GM19395 (cell line): ENCODE data around the gene BCAS3.
"Not testable (repeated sequence)": the region's sequence is repeated elsewhere in the genome, so short reads cannot be mapped to it uniquely, and the experiment has no call there.

Experiments
- ATAC-seq: cut with Tn5 transposase; IDR thresholded peaks from one replicate; pipeline ENCODE4 v1.9.1; 2021; ENCODE audit warnings: mild to moderate bottlenecking, moderate library complexity; ENCODE audit not compliant: unreplicated experiment

The BCAS3 gene

DNA sequence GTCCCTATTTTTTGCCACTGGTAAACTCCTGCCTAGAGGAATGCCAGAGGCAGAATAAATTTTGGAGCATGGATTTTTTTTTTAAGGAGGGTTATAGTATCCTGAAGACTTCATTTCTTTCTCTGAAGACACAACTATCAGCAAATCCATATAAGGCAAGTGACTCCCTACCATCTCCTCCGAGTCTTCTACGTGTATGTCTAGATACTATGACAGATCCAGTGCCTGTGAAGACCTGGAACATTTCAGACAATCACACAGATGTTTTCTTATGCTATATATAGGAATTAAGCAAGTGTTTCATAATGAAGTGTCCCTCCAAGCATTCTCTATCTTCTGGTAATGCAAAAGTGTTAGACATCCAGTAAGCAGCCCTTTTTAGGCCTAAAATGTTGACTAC is 466.5 kb downstream of the BCAS3 start:
- ATAC-seq: no peak

DNA sequence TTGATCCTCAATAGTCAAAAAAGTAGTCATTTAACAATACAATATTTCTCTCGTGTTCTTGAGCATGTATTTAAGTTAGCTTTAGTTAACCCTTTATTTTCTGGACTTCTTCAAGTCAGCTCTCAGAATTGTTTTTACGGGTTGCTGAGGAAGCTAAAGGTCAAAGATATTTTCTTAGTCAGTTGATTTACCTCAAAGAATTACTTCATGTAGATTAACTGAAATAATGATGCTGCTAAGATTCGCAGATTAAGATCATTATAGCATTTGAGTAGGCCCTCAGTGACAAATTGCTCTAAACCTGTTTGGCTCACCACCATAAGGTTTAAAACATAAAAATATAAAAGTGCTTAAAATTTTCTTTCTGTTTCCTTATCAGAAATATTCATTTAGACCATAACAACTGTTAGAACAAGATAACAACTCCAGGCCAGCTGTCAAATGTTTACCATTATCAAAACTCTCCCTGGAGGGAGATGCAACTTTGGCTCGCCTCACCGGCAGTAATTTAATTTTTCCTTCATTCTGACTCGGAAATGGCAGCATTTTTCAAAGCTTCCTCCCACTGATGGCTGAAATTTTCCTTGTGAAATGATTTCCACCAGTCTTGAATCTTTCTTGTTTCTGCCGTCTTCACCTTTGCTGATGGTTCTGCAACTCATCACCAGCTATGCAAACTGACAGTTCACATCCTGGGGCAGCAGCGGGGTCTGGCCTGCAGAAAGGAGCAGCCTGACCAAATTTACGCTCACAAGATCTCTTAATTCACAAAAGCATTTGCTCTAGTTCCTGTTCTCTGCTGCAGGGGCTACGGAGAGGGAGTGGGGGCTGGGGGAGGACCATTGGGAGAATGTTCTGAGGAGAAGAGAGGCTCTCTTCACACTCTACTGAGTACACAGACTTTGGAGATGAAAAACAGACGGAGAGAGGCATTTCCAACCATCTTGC is 467.2 kb downstream of the BCAS3 start:
- ATAC-seq: no peak

DNA sequence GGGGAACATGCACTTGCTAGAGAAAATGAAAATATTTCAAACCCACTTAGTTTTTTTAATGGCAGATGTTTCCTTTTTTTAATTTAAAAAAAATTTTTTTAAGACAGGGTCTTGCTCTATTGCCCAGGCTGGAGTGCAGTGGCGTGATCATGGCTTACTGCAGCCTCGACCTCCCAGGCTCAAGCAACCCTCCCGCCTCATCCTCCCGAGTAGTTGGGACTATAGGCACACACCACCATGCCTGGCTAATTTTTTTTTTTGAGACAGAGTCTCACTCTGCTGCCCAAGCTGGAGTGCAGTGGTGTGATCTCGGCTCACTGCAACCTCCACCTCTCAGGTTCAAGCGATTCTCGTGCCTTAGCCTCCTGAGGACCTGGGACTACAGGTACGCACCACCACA is 469.2 kb downstream of the BCAS3 start:
- ATAC-seq: not testable (repeated sequence)

DNA sequence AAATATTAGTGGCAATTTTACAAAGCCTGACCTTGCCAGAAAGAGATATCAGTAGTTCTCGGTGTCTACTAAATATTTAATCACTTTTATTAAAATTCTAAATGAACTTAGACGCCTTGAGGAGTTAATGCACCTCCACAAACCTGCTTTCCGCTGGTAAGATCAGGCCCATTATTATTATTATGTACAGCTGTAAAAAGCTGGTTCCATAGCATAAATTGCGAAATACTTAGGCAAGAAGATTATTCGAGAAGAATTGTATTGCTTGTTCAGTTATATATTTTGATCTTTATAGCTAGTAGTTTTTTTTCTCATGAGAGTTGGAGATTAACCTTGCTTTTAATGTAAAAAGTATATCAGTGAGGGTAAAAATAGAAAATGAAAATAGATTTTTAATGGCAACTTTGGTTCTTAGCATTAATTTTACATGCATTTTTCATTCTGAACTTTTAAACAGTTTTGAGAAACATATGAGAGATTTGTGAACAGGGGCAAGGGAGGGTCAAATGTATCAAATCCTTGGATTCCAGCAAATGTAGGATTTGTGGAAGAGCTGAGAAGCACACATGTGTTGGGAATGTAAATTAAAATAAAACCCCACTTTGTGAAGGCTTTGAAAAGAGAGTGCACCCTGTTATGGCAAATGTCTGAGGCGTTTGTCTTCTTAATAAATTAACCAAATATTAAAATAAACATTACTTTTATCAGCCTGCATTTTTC is 471.6 kb downstream of the BCAS3 start:
- ATAC-seq: no peak

DNA sequence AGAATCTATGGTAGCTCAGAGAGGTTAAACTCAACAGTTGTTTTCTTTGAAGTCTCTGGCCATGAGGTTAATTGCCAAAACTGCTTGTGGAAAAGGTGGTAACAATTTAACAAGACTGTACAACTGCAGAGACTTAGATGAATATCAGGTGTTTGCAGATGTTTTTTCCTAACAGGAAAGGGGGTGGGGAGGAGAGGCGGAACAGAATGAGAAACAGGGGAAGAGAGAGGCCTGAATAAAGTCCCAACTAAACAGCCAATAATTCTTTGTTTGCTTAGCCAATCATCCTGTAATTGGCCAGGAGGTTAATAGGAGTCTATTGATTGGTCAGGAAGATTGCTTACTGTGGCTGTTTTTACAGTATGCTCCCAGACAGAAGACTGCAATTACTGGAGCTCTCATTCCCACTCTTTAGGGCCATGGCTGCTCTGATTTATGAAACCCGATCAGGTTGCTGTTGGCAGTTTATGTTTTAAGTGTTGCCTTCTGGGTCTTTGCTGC is 472.3 kb downstream of the BCAS3 start:
- ATAC-seq: no peak

DNA sequence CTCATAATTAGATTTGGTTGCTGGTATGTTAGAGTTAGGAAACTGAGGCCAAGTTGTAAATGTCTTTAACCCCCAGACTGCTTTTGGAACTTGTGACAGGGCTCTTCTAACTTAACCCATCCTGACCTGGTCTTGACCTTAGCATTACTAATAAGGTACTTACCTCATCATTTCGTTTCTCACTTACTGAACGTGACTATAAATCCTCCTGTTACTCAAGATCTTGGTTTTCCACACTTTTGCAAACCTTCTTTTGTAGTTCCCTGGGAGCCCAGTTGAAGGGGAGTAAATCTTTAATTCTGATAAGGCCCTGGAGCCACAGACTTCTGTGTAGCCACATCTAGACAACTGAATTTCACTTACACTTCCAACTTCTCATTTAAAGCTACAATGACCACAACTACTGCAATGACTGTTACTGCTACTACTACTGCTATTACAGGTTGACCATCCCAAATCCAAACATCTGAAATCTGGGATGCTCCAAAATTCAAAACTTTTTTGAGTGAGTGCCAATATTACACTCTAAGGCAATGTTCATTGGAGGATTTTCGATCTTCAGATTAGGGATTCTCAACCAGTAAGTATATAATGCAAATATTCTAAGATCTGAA is 473.1 kb downstream of the BCAS3 start:
- ATAC-seq: no peak

DNA sequence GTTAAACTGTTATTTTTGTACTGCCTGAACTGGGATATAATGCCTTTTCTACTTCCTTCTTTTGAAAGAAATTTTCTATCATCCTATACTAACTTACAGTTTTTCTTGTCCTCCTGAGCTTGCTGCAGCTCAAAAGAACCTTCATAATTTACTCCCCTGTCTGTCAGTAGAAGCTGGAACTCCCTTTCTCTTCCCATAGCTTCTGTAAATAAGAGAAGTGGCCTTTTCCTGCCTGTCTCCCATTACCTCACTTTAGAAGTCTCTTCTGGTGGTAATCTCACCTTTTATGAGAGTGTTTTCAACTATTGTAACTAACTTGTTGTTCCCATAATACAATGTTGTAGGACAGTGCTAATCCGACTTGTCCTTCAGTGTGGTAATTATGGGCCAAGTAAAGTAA is 475.2 kb downstream of the BCAS3 start:
- ATAC-seq: no peak

DNA sequence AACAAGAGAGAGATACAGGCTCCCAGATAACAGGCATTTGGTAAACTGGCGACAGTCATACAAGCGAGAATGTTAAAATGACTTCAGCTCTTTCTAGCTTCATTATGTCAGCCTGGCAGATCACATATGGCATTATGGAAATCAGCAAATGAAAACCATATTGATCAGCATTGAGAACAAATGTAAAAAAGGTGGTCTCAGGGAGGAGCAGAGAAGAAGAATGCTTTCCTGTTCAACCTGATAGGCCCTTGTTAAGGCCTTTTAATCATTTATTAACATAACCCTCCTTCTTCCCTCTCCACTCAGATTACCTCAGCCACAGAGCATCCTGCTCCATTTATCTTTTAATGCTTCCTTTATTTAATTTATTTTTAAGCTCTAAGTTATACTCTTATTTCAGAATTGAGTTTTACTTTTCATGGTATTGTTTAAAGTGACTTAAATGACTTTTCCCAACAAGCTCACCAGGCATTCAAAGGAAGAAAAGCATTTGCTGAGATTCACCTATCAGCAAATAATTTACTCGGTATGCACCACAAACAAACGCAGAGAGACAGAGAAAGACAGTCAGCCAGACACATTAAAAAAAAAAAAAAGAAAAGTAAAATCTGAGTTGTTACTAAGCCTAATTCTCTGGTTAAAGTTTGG is 478.1 kb downstream of the BCAS3 start:
- ATAC-seq: no peak

DNA sequence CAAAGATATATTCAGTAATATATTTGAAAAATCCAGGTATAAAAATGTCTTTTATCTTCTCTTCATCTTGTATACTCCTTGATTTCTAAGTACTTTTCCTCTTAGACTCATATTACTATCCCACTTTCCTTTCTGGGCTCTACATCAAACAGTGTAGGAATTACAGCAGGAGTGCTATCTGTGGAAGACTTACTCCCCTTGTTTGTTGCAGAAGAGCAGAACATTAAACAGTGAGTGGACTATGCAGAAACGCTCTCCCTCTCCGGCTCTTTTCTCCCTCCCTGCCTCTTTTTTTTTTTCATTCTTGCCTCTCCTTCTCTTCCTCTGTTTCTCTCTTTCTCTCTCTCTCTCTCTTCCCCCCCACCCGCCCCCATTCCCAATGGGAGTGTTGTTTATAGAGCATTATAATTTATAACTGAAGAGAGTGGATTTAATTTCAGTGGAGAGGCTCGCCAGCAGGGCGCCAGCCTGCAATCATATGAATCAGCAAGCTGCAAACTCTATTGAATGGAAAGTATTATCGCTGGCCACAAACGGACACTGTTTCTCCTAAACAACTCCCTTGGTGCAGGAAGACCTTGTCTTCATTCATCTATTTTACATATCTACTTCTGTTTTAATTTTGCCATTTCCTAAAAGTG is 479.7 kb downstream of the BCAS3 start:
- no peak for ATAC-seq

DNA sequence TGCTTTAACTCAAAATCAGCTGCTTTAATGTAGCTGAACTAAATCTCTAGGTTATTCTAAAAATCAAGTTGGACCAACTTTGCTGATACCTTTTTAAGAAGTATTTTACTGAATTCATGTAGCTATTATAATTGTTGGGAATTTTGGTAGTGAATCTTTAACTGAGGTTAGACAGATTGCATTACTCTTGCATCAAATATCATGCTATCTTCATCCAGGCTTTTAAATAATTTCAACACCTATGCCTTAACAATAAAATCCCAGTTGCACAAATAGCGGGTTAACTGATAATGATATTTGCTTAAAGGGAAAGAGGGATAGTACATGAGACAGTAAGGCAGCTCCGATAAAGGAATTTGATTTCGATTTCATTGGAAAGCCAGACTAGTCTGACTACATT is 480.7 kb downstream of the BCAS3 start:
- ATAC-seq: no peak

DNA sequence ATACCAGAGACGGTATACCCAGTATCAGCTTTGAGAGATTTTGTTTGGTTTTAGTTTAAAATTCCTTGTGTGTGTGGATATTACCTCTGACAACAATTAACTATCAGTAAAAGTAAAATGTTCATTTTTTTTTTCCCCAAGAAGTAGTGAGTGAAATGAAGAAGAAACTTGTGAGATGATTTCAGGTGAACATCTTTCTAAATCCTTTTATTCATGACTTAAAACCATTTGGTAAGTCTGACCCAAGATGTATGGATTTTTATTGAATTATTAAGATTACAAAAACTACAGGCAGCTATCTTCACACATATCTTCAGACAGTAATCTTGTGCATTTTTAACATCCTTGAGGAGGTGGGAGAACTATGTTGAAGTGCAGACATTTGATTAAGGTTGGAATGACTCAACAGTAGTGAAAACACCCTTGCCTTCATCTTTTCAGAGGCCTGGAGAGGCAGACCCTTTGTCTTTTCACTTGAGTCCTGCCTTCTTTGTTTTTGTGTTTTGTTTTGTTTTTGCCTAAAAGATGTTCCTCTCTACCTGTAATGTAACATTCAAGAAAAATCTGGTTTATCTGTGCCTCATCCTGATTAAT is 481.7 kb downstream of the BCAS3 start:
- no peak for ATAC-seq

DNA sequence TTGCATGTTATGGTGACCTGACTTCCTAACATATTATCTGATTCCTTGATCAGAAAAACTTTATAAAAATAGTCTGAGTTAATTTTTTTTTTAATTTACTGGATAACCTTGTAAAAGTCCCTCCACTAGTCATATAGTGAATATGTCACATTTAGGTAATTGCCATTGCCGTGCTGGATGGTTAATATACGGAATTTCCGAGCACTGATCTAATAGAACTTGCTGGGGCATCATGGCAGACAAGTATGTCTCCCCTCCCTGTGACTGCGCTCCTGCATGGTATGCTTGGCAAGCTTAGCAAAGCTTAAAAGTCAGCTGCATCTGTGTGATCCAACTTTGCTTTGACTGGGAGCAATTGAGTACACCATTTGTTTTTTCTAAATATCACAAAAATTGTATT is 482.6 kb downstream of the BCAS3 start:
- ATAC-seq: no peak

DNA sequence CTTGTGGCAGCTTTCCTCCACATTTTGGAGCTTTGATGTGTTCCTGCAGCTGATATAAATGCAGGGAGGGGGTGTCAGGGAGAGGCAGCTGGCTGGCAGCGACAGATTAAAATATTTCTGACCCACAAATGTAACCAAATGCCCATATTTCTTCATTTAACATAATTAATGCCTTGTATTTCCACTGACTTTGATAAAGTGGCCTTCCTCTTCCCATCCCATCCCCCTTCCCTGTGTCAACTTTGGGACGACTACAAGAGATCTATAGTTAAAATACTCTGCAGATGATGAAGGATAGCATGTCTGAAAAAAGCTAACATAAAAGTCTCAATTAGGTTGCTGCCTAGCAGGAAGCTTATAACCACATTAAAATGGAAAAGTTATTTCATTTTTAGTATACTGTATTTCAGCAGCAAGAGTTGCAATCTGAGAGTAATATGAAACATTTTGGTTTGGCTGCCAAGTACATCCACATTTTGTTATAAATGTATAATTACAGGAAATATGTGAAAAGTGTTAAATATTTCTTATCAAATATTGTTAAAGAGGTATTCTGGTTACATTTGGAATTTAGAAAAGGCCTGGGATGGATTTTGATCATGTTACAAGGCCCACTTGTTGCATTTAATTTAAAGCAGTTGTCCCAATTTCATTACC is 483.3 kb downstream of the BCAS3 start:
- no peak for ATAC-seq

DNA sequence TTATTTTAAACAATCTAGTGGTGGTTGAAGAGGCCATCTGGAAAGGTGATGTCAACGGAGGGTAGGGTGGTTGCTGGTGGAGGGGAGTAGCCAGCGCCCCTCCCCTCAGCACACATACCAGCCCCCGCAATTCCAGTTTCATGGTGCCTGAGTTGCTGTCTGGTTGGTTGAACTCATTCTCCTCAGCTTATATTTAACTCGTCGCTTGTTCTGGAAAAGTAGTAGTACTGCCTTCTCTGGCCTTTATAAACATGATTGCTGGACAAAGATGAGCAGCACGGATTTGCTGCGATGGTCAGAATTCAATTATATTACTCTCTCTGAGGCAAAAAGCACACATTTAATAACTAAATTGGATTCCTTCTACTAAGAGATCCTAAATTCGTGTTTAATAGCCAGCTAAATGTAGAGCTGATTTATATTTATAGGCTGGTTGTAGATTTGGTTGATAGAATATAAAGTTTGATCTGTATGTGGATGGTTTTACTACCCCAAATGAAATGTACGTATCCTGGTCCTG is 484.0 kb downstream of the BCAS3 start:
- ATAC-seq: no peak

DNA sequence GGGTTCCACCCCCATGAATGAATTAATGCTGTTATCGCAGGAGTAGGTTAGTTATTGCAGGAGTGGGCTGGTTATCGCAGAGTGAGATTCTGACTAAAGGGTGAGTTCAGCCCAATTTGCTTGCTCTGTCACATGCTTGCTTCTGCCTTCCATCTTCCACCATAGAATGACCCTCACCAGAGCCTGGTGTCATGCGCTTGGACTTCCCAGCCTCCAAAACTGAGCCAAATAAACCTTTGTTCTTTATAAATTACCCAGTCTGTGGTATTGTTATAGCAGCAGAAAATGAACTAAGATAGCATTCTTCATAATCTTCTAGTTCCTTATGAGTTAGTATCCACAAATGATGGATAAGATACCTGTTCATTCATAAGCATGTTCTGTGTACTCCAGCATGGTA is 486.9 kb downstream of the BCAS3 start:
- no peak for ATAC-seq

DNA sequence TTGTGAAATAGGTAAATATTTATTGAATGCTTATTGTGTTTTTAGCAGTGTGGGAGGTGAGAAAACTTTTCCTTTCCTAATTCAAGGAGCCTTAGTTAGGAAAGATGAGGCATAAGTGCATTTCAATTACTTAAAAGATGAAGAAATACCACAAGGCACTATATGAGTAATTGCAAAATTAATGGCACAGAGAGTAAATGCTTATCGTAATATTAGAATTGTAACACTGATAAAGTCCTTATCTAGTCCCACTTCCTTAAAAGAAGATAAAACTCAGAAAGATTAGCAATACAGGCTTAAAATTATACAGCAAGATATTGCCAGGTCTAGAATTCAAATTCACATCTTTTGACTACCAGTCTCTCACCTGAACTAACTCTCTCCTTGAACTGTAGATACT is 489.4 kb downstream of the BCAS3 start:
- no peak for ATAC-seq

DNA sequence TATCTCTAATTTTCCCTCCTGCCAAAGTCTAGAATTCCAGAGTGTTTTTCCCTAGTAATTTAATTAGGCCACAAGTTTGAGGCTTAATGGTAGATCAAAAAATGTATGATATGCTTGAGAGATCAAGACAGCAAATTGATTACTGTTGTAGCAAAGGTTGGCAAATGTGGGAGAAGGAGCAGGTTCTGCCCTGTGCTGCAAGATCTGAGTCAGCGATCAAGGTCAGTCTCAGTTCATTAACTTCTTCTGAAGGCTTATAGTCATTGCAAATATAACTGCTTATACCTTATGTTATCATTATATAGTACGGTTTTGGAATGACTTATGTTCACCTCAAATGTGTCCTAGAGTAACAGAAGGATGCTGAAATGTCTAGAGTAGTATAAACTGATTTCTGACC is 490.9 kb downstream of the BCAS3 start:
- ATAC-seq: no peak

DNA sequence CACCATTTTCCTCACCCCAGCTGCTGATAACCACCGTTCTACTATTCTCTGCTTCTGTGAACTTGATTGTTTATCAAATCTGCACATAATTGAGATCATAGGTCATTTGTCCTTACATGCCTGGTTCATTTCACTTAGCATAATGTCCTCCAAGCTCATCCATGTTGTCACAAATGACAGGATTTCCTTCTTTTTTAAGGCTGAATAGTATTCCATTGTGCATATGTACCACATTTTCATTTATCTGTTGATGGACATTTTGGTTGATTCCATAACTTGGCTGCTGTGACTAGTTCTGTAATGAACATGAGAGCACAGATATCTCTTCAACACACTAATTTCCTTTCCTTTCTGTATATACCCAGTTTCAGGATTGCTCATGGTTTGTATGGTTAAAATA is 496.7 kb downstream of the BCAS3 start:
- ATAC-seq: no peak

DNA sequence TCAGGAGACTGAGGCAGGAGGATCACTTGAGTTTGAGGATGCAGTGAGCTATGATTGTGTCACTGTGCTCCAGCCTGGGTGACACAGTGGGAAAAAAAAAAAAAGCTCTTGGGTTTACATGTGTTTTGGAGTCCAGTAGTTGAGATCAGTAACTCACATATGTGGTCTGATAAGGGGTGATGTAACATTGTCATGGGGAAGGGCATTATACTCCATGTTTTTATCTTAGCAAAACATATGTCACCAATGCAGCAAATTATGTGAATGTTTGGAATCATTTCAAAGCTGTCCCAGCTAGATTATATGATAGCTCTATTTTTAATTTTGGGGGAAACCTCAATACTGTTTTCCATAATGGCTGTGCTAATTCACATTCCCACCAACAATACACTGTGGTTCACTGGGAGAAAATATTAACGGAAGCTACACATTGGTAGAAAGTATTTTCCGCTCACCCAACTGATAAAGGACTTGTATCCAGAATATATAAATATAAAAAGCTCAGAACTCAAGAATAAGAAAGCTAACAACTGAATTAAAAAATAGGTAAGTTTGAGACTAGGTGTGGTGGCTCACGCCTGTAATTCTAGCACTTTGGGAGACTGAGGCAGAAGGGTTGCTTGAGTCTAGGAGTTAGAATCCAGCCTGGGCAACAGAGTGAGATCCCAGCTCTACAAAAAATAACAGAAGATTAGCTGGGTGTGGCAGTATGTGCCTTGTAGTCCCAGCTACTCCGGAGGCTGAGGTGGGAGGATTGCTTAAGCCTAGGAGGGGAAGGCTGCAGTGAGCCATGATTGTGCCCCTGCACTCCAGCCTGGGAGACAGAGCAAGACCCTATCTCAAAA is 497.9 kb downstream of the BCAS3 start:
- no peak for ATAC-seq
